Ishikawa (cell line): ENCODE measurements around the gene TRRAP.

ENCODE experiments used
- CEBPB ChIP-seq: IDR thresholded peaks from 2 replicates; pipeline ENCODE4 v1.6.1; 2012
- CREB1 ChIP-seq: IDR thresholded peaks from 2 replicates; pipeline ENCODE4 v1.6.1; 2012; ENCODE audit warnings: low read depth
- EGR1 ChIP-seq: IDR thresholded peaks from 2 replicates; pipeline ENCODE4 v1.6.1; 2012
- EP300 ChIP-seq: IDR thresholded peaks from 2 replicates; pipeline ENCODE4 v1.6.1; 2012; ENCODE audit warnings: borderline replicate concordance
- FOXM1 ChIP-seq: IDR thresholded peaks from 2 replicates; pipeline ENCODE4 v1.6.1; 2012; ENCODE audit warnings: low read depth, borderline replicate concordance
- NFIC ChIP-seq: IDR thresholded peaks from 2 replicates; pipeline ENCODE4 v1.6.1; 2012
- RAD21 ChIP-seq: IDR thresholded peaks from 2 replicates; pipeline ENCODE4 v1.6.1; 2012; ENCODE audit warnings: low read depth
- REST ChIP-seq: IDR thresholded peaks from 2 replicates; pipeline ENCODE4 v1.6.1; 2012; ENCODE audit warnings: low read depth, mild to moderate bottlenecking
- TAF1 ChIP-seq: IDR thresholded peaks from 2 replicates; pipeline ENCODE4 v1.6.1; 2012; ENCODE audit warnings: low read depth, mild to moderate bottlenecking
- TCF12 ChIP-seq: IDR thresholded peaks from 2 replicates; pipeline ENCODE4 v1.6.1; 2012; ENCODE audit warnings: low read depth
- TEAD4 ChIP-seq: IDR thresholded peaks from 2 replicates; pipeline ENCODE4 v1.6.1; 2012
- YY1 ChIP-seq: IDR thresholded peaks from 2 replicates; pipeline ENCODE4 v1.6.1; 2012; ENCODE audit warnings: low read depth
- ZBTB7A ChIP-seq: IDR thresholded peaks from 2 replicates; pipeline ENCODE4 v1.6.1; 2012; ENCODE audit warnings: low read depth
- TF ChIP-seq, protein P1 (sequence below): IDR thresholded peaks from 2 replicates; pipeline ENCODE4 v1.6.1; 2012
- TF ChIP-seq, protein P2 (sequence below): IDR thresholded peaks from 2 replicates; pipeline ENCODE4 v1.6.1; 2012

TRRAP gene

GRCh38 chr7:98913612-98914011, 35.3 kb downstream of the TRRAP start:
- TF ChIP-seq FOXM1, result no peak
- no peak for TF ChIP-seq RAD21
- TF ChIP-seq EP300, result no peak
- no peak for TF ChIP-seq NFIC
- TF ChIP-seq CREB1, result no peak
- no peak for TF ChIP-seq YY1
- TF ChIP-seq, protein P1, sequence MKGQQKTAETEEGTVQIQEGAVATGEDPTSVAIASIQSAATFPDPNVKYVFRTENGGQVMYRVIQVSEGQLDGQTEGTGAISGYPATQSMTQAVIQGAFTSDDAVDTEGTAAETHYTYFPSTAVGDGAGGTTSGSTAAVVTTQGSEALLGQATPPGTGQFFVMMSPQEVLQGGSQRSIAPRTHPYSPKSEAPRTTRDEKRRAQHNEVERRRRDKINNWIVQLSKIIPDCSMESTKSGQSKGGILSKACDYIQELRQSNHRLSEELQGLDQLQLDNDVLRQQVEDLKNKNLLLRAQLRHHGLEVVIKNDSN, result no peak
- no peak for TF ChIP-seq ZBTB7A
- no peak for TF ChIP-seq EGR1
- TF ChIP-seq, protein P2, sequence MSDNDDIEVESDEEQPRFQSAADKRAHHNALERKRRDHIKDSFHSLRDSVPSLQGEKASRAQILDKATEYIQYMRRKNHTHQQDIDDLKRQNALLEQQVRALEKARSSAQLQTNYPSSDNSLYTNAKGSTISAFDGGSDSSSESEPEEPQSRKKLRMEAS, result no peak
- TF ChIP-seq REST, result no peak
- TF ChIP-seq TCF12, result no peak
- TF ChIP-seq TAF1, result no peak
- no peak for TF ChIP-seq CEBPB
- TF ChIP-seq TEAD4, result no peak

GRCh38 chr7:98917331-98917730, 39.0 kb downstream of the TRRAP start:
- TF ChIP-seq, protein P2, result no peak
- TF ChIP-seq TAF1 (no peak), TCF12 (no peak), NFIC (no peak), RAD21 (no peak), EP300 (no peak), YY1 (no peak), ZBTB7A (no peak), EGR1 (no peak), CEBPB (no peak), TEAD4 (no peak), FOXM1 (no peak), CREB1 (no peak), REST (no peak)
- TF ChIP-seq, protein P1, result no peak

GRCh38 chr7:98921608-98922372, 43.5 kb downstream of the TRRAP start:
- TF ChIP-seq CEBPB (no peak), TEAD4 (no peak), EGR1 (no peak), ZBTB7A (no peak), EP300 (no peak), TAF1 (no peak), TCF12 (no peak), NFIC (no peak), RAD21 (no peak), FOXM1 (no peak)
- TF ChIP-seq, protein P2, result no peak

DNA sequence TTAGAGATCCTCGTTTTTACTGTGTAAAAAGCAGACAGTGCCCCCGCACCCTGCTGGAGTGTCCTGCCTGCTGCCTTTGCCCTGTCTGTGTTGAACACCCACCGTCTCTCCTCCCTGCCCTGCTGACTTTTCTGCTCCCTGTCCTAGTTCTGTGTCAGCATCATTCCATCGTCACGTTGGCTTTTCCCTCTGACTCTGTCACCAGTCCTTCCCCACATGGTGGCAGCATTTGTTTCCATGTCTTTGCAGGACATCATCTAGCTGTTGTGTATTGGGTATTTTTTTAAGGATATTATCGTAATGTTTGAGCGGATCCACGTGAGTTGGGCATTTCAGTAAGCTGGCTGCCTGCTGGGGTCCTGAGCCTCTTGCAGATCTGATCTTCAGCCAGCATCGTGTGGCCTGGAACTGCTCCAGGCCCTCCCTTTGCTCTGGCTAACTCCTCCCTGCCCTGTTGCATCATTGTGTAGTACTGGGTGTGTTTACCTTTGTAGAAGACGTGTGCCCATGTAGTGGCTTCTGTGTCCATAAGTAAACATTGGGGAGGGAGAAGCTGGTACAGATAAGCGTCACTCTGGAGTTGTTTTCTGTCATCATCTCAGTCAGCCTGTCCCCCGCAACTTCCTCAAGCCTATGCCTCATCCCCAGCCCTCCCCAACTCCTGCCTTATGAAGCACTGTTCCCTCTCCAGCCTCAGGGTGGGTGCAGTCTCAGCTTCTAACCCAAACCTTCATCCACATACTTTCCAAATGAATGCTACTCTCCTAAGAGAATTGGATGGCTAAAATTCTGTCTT, 44.3 kb downstream of the TRRAP start:
- TF ChIP-seq CEBPB (no peak; the same call in 1 of the 2 replicates), EGR1 (no peak), YY1 (no peak), TCF12 (no peak), FOXM1 (no peak), TEAD4 (no peak), CREB1 (no peak), TAF1 (no peak), EP300 (no peak), NFIC (no peak), RAD21 (no peak), ZBTB7A (no peak)
- TF ChIP-seq, protein P2, result no peak
- TF ChIP-seq, protein P1, result no peak
